Measurements from ENCODE around the gene LMF1. TPM values are rescaled to one million over a fixed set of nuclear protein-coding genes. Genes with fewer than 3 reads are reported as not detected.

The LMF1 gene
- total RNA-seq, 1 donor from 2014 or later = 26.0 TPM

DNA sequence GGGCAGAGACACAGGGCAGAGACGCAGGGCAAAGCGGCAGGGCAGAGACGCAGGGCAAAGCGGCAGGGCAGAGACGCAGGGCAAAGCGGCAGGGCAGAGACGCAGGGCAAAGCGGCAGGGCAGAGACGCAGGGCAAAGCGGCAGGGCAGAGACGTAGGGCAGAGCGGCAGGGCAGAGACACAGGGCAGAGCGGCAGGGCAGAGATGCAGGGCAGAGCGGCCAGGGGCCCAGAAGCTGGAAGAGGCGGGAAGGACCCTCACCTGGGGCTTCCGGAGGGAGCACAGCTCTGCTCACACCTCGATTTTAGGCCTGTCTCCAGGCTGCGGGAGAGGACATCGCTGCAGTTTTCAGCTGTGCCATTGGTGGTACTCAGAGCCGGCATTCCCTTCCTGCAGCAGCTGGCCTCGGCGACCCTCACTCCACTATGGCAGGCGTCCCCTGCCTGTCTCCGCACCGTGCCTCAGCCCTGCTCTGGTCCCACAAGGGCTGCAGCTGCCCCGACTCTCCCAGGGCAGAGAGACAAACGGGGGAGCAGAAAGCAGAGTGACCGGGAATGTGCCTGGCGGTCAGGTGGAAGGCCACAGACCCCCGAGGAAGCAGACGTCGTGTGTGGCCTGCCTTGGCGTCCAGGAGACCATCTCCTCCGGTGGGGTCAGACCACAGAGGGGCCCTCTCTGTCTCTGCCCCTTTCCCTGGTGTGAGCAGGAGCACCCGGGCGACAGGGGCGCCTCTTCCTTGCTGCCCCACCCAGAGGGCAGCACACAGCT, 40.7 kb upstream of the LMF1 start:
- Histone ChIP-seq H3K27me3 (no peaks in the 10 kb centered on the region), H3K9me3 (no peaks in the 10 kb centered on the region), H3K4me3 (no peak overlapping the region), H3K4me1 (no peaks in the 10 kb centered on the region), H3K36me3 (no peaks in the 10 kb centered on the region), H3K27ac (no peak overlapping the region)
- intact Hi-C loops (cut with DNase I) = no loop called here
- no peak for DNase-seq (ENCODE audit: extremely low spot score in 2 of 2)
- TF ChIP-seq POLR2A (IDR thresholded peaks at IDR 0.05) (no peak), POLR2AphosphoS5 (IDR thresholded peaks at IDR 0.05; ENCODE audit: insufficient read depth in 1 of 2, low read depth in 1 of 2) (no peak)
- TF ChIP-seq, protein P1, sequence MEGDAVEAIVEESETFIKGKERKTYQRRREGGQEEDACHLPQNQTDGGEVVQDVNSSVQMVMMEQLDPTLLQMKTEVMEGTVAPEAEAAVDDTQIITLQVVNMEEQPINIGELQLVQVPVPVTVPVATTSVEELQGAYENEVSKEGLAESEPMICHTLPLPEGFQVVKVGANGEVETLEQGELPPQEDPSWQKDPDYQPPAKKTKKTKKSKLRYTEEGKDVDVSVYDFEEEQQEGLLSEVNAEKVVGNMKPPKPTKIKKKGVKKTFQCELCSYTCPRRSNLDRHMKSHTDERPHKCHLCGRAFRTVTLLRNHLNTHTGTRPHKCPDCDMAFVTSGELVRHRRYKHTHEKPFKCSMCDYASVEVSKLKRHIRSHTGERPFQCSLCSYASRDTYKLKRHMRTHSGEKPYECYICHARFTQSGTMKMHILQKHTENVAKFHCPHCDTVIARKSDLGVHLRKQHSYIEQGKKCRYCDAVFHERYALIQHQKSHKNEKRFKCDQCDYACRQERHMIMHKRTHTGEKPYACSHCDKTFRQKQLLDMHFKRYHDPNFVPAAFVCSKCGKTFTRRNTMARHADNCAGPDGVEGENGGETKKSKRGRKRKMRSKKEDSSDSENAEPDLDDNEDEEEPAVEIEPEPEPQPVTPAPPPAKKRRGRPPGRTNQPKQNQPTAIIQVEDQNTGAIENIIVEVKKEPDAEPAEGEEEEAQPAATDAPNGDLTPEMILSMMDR (IDR thresholded peaks at IDR 0.05) = no peak

DNA sequence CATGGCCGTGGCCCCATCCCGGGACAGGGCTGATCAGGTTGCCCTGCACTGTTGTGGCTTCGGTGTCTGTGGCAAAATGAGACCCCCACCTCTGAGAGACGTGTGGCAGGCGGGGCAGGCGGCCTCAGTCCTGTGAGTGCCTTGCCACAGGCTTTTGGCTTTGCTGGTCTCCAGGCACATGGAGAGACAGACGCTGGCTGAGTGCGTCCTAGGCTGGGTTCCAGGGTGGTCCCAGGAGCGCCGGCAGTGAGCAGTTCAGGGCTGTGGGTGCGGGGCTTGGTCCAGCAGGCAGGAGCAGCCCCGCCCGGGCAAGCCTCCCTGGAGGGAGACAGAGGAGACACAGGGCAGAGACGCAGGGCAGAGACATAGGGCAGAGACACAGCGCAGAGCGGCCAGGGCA, 40.0 kb upstream of the LMF1 start:
- H3K27me3 ChIP-seq = no peaks in the 10 kb centered on the region
- no peaks in the 10 kb centered on the region for H3K4me1 ChIP-seq
- no peak for DNase-seq (ENCODE audit: extremely low spot score in 2 of 2)
- no peak for TF ChIP-seq POLR2AphosphoS5 (IDR thresholded peaks at IDR 0.05; ENCODE audit: insufficient read depth in 1 of 2, low read depth in 1 of 2)
- TF ChIP-seq, protein P1 (IDR thresholded peaks at IDR 0.05) = no peak
- no peak for TF ChIP-seq POLR2A (IDR thresholded peaks at IDR 0.05)
- no peaks in the 10 kb centered on the region for H3K9me3 ChIP-seq
- no peak overlapping the region for H3K27ac ChIP-seq
- H3K36me3 ChIP-seq = no peaks in the 10 kb centered on the region
- no peak overlapping the region for H3K4me3 ChIP-seq
- intact Hi-C loops (cut with DNase I) = no loop called here

DNA sequence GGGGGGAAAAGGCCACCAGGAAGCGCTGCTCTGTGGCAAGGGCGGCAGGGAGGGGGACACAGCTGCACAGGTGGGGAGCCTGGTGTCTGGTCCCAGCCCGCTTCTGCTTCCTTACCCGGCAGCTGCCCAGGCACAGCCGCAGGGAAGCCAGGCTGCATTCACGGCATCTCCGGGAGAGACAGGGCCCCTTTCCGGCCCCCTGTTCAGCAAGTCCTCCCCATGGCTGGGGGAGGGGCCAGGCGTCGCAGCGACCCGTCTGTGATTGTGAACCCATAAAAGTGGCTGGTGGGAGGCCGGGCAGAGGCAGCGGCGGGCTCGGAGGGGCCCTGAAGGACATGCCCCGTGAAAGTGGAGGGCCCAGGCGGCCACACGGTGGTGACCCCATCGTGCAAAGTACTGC, 39.5 kb upstream of the LMF1 start:
- Histone ChIP-seq H3K9me3 (no peaks in the 10 kb centered on the region), H3K4me3 (no peak overlapping the region), H3K27me3 (no peaks in the 10 kb centered on the region), H3K36me3 (no peaks in the 10 kb centered on the region), H3K4me1 (no peaks in the 10 kb centered on the region), H3K27ac (no peak overlapping the region)
- intact Hi-C loops (cut with DNase I) = no loop called here
- DNase-seq (ENCODE audit: extremely low spot score in 2 of 2) = no peak
- TF ChIP-seq POLR2A (IDR thresholded peaks at IDR 0.05) = no peak

DNA sequence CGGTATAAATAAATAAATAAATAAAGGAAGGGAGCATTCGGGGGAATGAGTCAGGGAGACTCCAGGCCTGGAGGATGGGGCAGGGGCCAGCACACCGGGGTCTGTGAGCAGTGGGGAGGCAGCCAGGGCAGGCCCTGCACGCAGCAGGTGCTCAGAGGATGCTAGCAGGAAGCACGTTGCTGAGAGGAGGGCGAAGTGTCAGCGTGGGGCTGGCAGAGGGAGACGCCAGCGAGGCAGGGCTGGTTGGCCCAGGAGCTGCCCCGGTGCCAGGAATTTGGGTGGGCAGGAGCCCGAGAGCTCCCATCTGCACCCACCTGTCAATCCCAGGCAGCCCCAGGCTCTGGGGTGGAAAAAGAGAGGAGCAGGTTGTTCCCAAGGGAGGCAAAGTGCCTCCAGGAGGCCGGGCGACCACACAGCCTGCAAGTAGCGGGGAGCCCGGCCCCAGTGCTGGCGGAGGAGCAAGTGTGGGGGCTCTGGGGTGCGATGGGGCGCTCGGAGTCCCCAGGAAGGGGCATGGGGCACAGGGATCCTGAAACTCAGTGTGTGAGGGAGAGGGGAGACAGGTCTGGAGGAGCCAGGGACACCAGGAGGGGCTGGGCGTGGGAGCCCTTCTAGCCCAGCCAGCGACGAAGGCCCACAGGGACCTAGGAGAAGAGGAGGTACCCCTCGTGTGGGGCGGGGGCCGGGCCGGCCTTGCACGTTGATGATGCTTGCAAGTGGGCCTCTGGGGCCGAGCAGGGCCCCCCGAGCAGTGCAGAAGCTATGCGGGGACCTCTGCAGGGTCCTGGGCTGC, 38.8 kb upstream of the LMF1 start:
- TF ChIP-seq POLR2AphosphoS5 (IDR thresholded peaks at IDR 0.05; ENCODE audit: insufficient read depth in 1 of 2, low read depth in 1 of 2) = no peak
- TF ChIP-seq, protein P1 (IDR thresholded peaks at IDR 0.05) = no peak
- no peak for TF ChIP-seq POLR2A (IDR thresholded peaks at IDR 0.05)
- DNase-seq (ENCODE audit: extremely low spot score in 2 of 2) = no peak
- Histone ChIP-seq H3K4me3 (no peak overlapping the region), H3K4me1 (no peaks in the 10 kb centered on the region), H3K27ac (no peak overlapping the region), H3K27me3 (no peaks in the 10 kb centered on the region), H3K9me3 (no peaks in the 10 kb centered on the region), H3K36me3 (no peaks in the 10 kb centered on the region)
- intact Hi-C loops (cut with DNase I) = no loop called here

DNA sequence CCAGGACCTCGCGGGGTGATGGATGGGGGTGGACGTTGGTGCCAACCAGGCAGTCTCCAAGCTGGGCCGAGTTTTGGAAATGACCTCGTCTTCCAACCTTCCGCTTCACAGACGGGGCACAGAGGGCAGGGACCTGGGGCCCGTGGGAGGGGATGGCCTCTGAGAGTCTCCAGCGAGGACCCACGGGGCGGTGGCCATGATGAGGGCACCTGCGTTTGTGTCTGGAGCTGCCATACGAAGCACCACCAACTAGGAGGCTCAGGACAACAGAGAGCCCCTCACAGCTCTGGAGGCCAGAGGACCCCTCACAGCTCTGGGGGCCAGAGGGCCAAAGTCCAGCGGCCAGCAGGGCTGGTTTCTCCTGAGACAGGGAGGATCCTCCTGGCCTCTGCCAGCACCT, 37.3 kb upstream of the LMF1 start:
- H3K4me1 ChIP-seq = peaks cover 3% of the 10 kb centered on the region
- no peak overlapping the region for H3K27ac ChIP-seq
- no peaks in the 10 kb centered on the region for H3K27me3 ChIP-seq
- no peaks in the 10 kb centered on the region for H3K9me3 ChIP-seq
- no peaks in the 10 kb centered on the region for H3K36me3 ChIP-seq
- TF ChIP-seq, protein P1 (IDR thresholded peaks at IDR 0.05) = no peak
- no peak overlapping the region for H3K4me3 ChIP-seq
- intact Hi-C loops (cut with DNase I) = no loop called here
- DNase-seq (ENCODE audit: extremely low spot score in 2 of 2) = no peak

Measured in vagina (tissue), 2 donors.